AG04449 (cell line): Measurements from ENCODE around the gene MADD.
A peak's percentile ranks its signal among the peaks of the same experiment; 100 is the strongest.

Experiments used
- CTCF ChIA-PET: fragments of 350-600 bp; formaldehyde crosslinking; extraction: SDS; loops from one replicate; lab custom pipeline; 2021; ENCODE audit warnings: antibody characterized with exemption; lab: Yijun Ruan, JAX
- POLR2A ChIA-PET: fragments of 400-600, 350-600 bp; formaldehyde crosslinking; extraction: SDS; loops from one replicate; lab custom pipeline; 2020; ENCODE audit warnings: antibody characterized with exemption, inconsistent platforms; lab: Yijun Ruan, JAX
- DNase-seq: peaks from one replicate; pipeline ENCODE4 v3.0.0-alpha.2; 2010; ENCODE audit warnings: low read depth, low spot score
- H3K4me3 ChIP-seq: 2 replicates; pipeline ENCODE4 v1.5.1; 2011; ENCODE audit warnings: low read depth, mild to moderate bottlenecking, control low read depth, low read length
- CTCF ChIP-seq: IDR thresholded peaks from one replicate; pipeline ENCODE4 v1.5.1; 2011; ENCODE audit warnings: mild to moderate bottlenecking, moderate library complexity, low read length, control low read depth, inconsistent platforms; ENCODE audit not compliant: insufficient read depth; ENCODE audit errors: missing control alignments

The MADD gene

GRCh38 chr11:47251751-47252150 lies 18.2 kb upstream of the MADD start:
- DNase-seq: no peak
- no peak for TF ChIP-seq CTCF
- POLR2A ChIA-PET: interaction anchor here (0.6 kb wide), 1 partner anchor 39 kb away, joined by 3 read pairs; no protein-coding TSS in a partner anchor
- CTCF ChIA-PET: interaction anchor here (0.7 kb wide), 1 partner anchor 8 kb away, joined by 3 read pairs; no protein-coding TSS in a partner anchor
- H3K4me3 ChIP-seq: no peak overlapping the region

DNA sequence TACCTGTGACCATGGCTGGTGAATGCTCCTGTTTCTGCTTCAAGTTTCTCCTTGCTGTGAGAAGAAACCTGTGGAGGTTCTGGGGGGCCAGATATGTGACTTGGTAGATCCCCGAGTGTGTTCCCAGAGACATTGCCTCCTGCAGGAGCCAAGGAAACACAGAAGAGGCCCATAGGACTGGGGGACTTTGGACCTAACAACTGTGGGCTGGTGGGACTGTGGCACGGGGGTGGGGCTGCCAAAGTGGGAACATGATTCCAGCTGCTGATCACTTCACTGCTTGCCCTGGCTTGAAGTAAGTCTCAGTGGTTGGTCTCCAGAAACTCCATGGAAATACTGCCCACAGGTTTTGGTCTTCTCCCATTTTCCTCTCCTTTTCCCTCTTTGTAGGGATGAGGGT lies 16.3 kb upstream of the MADD start:
- H3K4me3 ChIP-seq: no peak overlapping the region
- TF ChIP-seq CTCF: no peak
- POLR2A ChIA-PET: no interaction called here
- no peak for DNase-seq
- CTCF ChIA-PET: interaction anchor here (2.3 to 2.4 kb wide), 2 partner anchors 11 to 75 kb away, joined by 10 to 12 read pairs; no protein-coding TSS in a partner anchor

GRCh38 chr11:47254386-47254785 lies 15.5 kb upstream of the MADD start:
- POLR2A ChIA-PET: interaction anchor here (1.0 kb wide), 1 partner anchor 13 kb away, joined by 5 read pairs; no protein-coding TSS in a partner anchor
- CTCF ChIA-PET: interaction anchor here (0.9 to 2.4 kb wide), 4 partner anchors 7 to 76 kb away, joined by 3 to 12 read pairs (median 8); no protein-coding TSS in a partner anchor
- H3K4me3 ChIP-seq: no peak overlapping the region
- TF ChIP-seq CTCF: no peak
- DNase-seq: no peak

DNA sequence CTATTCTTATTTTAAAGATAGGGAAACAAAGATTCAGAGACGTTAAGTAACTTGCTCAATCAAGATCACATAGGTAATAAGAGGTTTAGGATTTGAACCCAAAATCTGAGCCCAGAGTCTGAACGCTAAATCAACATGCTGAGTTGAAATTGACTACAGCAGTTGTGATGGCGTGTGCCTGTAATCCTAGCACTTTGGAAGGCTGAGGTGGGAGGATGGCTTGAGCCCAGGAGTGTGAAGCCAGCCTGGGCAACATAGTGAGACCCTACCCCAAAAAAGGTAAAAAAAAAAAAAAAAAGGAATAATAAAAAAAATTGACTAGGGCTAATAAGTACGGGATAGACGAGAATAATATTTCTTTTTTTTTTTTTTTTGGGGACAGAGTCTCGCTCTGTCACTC lies 13.6 kb upstream of the MADD start:
- DNase-seq: no peak
- H3K4me3 ChIP-seq: no peak overlapping the region
- ChIA-PET CTCF (interaction anchor here (3.6 to 5.6 kb wide), 4 partner anchors 9 to 93 kb away, joined by 15 to 108 read pairs (median 42); partner anchors contain the start of genes ACP2 and ARFGAP2), POLR2A (no interaction called here)
- no peak for TF ChIP-seq CTCF

GRCh38 chr11:47257177-47257516 lies 12.8 kb upstream of the MADD start:
- ChIA-PET POLR2A (no interaction called here), CTCF (interaction anchor here (1.1 to 5.6 kb wide), 13 partner anchors 10 to 105 kb away, joined by 3 to 108 read pairs (median 15); partner anchors contain the start of genes ACP2, ARFGAP2 and MADD)
- no peak for TF ChIP-seq CTCF
- no peak for DNase-seq
- no peak overlapping the region for H3K4me3 ChIP-seq

GRCh38 chr11:47257517-47258316 lies 12.2 kb upstream of the MADD start, which contains the start of gene NR1H3:
NR1H3 (plus strand) TSS chr11:47257996; CDS start chr11:47259217, 1,221 bp downstream.
- TF ChIP-seq CTCF: peak; percentile 72
- ChIA-PET POLR2A (interaction anchor here (1.1 kb wide), 1 partner anchor 9 kb away, joined by 5 read pairs; the partner anchor contains the start of gene ACP2), CTCF (interaction anchor here (0.8 to 5.6 kb wide), 17 partner anchors 9 to 104 kb away, joined by 3 to 108 read pairs (median 11); partner anchors contain the start of genes ACP2, ARFGAP2, MADD and PACSIN3)
- H3K4me3 ChIP-seq: peak within 1 kb of the TSS; percentile 20
- no peak for DNase-seq
